ENCODE results near the gene SULT1A3.

GRCh38 chr16:30155188-30155587 lies 43.9 kb upstream of the SULT1A3 start:
- TF ChIP-seq, protein P1, sequence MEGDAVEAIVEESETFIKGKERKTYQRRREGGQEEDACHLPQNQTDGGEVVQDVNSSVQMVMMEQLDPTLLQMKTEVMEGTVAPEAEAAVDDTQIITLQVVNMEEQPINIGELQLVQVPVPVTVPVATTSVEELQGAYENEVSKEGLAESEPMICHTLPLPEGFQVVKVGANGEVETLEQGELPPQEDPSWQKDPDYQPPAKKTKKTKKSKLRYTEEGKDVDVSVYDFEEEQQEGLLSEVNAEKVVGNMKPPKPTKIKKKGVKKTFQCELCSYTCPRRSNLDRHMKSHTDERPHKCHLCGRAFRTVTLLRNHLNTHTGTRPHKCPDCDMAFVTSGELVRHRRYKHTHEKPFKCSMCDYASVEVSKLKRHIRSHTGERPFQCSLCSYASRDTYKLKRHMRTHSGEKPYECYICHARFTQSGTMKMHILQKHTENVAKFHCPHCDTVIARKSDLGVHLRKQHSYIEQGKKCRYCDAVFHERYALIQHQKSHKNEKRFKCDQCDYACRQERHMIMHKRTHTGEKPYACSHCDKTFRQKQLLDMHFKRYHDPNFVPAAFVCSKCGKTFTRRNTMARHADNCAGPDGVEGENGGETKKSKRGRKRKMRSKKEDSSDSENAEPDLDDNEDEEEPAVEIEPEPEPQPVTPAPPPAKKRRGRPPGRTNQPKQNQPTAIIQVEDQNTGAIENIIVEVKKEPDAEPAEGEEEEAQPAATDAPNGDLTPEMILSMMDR (IDR thresholded peaks at IDR 0.05): no peak
- no peak for TF ChIP-seq SIN3A (IDR thresholded peaks at IDR 0.05; ENCODE audit: borderline replicate concordance, insufficient read depth, low read depth, low read length)
